ENCODE results near the gene ADCY6. TPM values are rescaled to one million over a fixed set of nuclear protein-coding genes. Genes with fewer than 3 reads are reported as not detected.

Gene ADCY6
- total RNA-seq, 1 donor from 2014 or later: 128 TPM

DNA sequence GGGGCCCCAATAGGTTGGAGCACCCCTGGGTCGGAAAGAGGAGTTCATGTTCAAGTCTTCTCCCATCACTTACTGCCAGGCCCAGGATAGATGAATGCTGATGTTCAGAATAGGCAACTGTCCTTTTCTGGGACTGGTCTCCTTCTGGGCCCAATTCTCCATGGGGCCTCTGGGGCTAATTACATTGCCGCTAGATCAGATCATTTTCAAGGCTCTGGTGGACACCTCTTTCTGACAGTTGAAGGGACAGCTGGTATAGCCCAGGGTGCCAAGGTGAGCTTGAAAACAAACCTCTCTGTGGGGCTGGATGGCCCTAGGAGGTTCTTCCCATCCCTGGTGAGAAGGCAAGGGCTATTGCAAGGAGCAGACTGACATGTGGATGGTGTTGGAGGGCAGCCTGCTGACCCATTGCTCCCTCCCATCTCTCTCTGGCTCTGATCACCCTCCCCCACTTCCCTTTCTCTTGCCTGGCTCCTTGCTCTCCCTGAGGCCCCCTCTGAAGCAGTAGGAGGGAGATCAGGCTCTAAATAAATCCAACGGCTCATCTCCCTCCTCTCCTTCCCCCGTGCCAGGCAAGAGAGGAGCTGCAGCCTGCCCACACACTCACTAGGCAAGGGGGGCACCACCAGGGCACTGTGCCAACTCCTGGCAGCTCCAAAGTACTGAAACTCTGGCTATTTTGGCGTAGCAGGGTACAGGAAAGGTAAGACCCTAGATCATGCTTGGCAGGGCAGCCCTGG, 31.3 kb upstream of the ADCY6 start:
- H3K27me3 Mint-ChIP-seq: peaks cover 11% of the 10 kb centered on the region
- no peak overlapping the region for H3K27ac Mint-ChIP-seq

DNA sequence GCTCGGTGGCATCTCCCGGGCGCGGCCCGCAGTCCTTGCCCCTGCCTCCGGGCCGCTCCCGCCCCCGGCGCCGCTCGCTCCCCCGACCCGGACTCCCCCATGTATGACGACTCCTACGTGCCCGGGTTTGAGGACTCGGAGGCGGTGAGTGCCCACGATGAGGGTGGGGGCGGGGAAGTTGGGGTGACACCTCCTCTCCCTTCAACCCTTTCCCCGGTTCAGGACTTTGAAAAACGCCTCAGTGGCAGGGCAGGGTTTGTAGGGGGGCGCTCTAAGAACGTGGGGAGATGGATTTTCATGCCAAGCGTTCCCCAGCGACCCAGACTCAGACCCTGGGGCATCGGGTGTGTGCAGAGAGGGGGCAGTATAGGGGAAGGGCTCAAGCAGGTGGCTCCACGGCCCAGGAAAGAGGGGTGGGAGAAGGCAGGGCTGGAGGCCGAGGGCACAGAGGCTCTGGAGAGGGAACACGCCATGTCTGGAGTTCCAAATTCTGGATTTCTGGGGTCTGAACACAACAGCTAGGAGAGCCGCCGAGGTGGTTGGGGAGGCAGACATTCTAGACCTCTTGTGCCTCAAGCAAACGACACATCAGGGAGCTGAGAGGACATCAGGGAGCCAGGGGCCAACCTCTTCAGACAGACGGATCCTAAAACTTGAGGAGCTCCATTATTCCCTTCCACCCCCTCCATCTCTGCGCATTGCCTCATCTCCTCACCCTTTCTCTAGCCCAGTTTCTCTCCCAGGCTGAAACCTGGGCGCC, 30.1 kb upstream of the ADCY6 start:
- Mint-ChIP-seq H3K9me3 (ENCODE audit: low read depth) (no peaks in the 10 kb centered on the region), H3K27ac (peak overlapping the region; percentile 81), H3K4me3 (ENCODE audit: low read depth) (peak overlapping the region; percentile 92), H3K27me3 (peaks cover 12% of the 10 kb centered on the region), H3K36me3 (ENCODE audit: insufficient read depth) (peaks cover 2% of the 10 kb centered on the region), H3K4me1 (ENCODE audit: low read depth) (peaks cover 27% of the 10 kb centered on the region)
- no peak for DNase-seq (ENCODE audit: low spot score, unreplicated experiment)
- TF ChIP-seq, protein P1, sequence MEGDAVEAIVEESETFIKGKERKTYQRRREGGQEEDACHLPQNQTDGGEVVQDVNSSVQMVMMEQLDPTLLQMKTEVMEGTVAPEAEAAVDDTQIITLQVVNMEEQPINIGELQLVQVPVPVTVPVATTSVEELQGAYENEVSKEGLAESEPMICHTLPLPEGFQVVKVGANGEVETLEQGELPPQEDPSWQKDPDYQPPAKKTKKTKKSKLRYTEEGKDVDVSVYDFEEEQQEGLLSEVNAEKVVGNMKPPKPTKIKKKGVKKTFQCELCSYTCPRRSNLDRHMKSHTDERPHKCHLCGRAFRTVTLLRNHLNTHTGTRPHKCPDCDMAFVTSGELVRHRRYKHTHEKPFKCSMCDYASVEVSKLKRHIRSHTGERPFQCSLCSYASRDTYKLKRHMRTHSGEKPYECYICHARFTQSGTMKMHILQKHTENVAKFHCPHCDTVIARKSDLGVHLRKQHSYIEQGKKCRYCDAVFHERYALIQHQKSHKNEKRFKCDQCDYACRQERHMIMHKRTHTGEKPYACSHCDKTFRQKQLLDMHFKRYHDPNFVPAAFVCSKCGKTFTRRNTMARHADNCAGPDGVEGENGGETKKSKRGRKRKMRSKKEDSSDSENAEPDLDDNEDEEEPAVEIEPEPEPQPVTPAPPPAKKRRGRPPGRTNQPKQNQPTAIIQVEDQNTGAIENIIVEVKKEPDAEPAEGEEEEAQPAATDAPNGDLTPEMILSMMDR (IDR thresholded peaks at IDR 0.05; ENCODE audit: unreplicated experiment): peak; percentile 39

More for the DNA sequence above, 31.3 kb upstream of the ADCY6 start:
- no peaks in the 10 kb centered on the region for H3K9me3 Mint-ChIP-seq (ENCODE audit: low read depth)
- H3K36me3 Mint-ChIP-seq (ENCODE audit: insufficient read depth): peaks cover 3% of the 10 kb centered on the region
- peaks cover 26% of the 10 kb centered on the region for H3K4me1 Mint-ChIP-seq (ENCODE audit: low read depth)
- H3K4me3 Mint-ChIP-seq (ENCODE audit: low read depth): peak overlapping the region; percentile 65
- DNase-seq (ENCODE audit: low spot score, unreplicated experiment): no peak
- TF ChIP-seq, protein P1 (IDR thresholded peaks at IDR 0.05; ENCODE audit: unreplicated experiment): no peak

DNA sequence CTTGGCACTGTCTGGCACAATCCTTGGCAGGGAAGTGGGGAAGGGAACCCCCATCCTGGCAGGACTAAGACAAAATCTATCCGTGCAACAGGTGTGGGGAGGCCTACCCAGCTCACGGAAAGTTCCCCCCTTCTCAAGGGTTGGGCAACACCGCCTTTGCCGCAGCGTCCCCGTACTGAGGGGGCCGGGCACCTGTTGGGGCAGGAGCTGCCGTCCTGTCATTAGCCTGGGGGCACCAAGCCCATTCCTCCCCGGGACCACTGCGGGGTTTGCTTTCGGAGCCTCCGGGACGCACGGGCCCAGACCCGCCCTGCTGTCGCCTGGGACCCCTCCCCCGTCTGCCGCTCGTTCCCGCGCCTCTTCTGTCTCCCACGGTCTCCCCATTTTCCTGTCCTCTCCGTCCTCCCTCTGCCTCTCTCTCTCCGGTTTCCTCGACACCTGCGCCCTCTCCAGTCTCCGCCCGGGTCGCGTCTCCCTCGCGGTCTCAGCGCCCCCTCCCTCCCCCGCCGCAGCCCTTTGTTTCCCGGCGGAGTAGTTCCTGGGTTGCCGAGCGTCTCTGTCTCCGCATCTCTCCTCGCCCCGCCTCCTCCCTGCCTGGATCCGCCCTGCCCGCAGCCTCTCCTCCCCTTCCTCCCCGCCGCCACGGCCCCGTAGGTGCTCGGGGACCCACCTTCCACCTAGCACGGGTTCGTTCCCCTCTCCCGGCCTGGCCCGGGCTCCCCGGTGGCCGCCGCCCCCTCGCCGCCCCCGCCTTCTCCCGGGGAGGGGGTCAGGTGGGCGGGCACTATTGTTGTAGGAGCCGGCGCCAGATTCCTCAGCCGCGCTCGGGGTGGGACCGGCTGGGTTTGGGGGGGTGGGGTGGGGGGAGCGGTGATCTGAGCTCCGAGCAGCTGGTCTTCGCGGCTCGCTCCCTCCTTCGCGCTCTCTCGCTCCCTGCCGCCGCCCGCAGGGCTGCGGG, 29.3 kb upstream of the ADCY6 start, which contains the start of gene CACNB3:
Gene CACNB3, plus strand, starts transcription at position 624 of the 958 bp plus-strand sequence. CDS start 434 bp downstream, outside the sequence.
- Mint-ChIP-seq H3K27me3 (peaks cover 18% of the 10 kb centered on the region), H3K36me3 (ENCODE audit: insufficient read depth) (no peaks in the 10 kb centered on the region), H3K9me3 (ENCODE audit: low read depth) (no peaks in the 10 kb centered on the region), H3K27ac (peak within 1 kb of the TSS; percentile 93), H3K4me3 (ENCODE audit: low read depth) (peak within 1 kb of the TSS; percentile 92), H3K4me1 (ENCODE audit: low read depth) (peaks cover 32% of the 10 kb centered on the region)
- peak; percentile 65 for DNase-seq (ENCODE audit: low spot score, unreplicated experiment)
- TF ChIP-seq, protein P1 (IDR thresholded peaks at IDR 0.05; ENCODE audit: unreplicated experiment): no peak

DNA sequence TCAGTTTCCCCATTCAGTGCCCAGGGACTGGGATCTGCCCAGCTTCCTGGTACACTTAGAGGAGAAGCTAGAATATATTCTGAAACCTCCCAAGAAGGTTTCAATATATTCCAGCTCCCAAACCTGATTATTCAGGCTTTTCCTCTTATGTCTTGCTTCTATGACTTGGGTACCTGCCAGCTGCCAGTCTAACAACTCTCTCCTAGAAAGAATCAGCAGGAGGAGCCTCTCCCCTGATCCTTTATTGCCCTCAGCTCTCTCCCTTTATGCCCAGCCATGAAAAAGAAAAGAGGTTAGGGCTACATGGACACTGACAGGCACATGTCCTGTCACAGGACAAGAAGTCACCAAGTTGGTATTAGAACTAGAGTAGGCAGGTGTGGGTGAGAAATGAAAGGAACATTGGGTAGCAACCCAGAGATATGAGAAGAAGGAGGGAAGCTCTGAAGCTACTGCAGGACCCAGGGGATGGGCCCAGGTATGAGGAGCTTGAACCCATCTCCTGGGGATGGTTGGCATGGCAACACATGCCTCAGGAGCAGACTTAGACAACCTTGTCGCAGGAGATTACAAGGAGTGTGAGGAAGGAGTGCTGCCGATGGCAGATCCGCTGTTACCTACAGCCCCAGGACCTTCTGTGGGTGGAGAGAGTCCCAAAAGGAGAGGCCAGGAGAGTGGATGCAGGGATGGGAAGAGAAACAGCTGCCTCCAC, 27.4 kb upstream of the ADCY6 start:
- H3K27me3 Mint-ChIP-seq: peaks cover 25% of the 10 kb centered on the region
- H3K27ac Mint-ChIP-seq: no peak overlapping the region
- peak overlapping the region; percentile 92 for H3K4me3 Mint-ChIP-seq (ENCODE audit: low read depth)
- peaks cover 32% of the 10 kb centered on the region for H3K4me1 Mint-ChIP-seq (ENCODE audit: low read depth)
- no peaks in the 10 kb centered on the region for H3K36me3 Mint-ChIP-seq (ENCODE audit: insufficient read depth)
- H3K9me3 Mint-ChIP-seq (ENCODE audit: low read depth): no peaks in the 10 kb centered on the region
- TF ChIP-seq, protein P1 (IDR thresholded peaks at IDR 0.05; ENCODE audit: unreplicated experiment): no peak
- no peak for DNase-seq (ENCODE audit: low spot score, unreplicated experiment)
